H1 (cell line): Measurements from ENCODE around the gene KCNQ1. TPM values are rescaled to one million over a fixed set of nuclear protein-coding genes. Genes with fewer than 3 reads are reported as not detected.

Experiments
- BRCA1 ChIP-seq: IDR thresholded peaks from 2 replicates; pipeline ENCODE4 v1.6.1; 2012; ENCODE audit warnings: low read depth, low read length, improper control_type of control experiment
- CBX8 ChIP-seq: fragments of 300-800, 300-1000 bp; sonication (generic); IDR thresholded peaks from 2 replicates; pipeline ENCODE4 v1.7.1; 2016; ENCODE audit warnings: low read depth, low read length, borderline replicate concordance
- CHD1 ChIP-seq: IDR thresholded peaks from 2 replicates; pipeline ENCODE4 v1.6.1; 2012; ENCODE audit warnings: low read depth, low read length, improper control_type of control experiment
- CTBP2 ChIP-seq: IDR thresholded peaks from 2 replicates; pipeline ENCODE4 v1.7.0; 2011; ENCODE audit warnings: borderline replicate concordance, mild to moderate bottlenecking, moderate library complexity, mixed read lengths, low read length; ENCODE audit not compliant: insufficient read depth, insufficient read length
- EGR1 ChIP-seq: IDR thresholded peaks from 2 replicates; pipeline ENCODE4 v1.6.1; 2011; ENCODE audit warnings: low read depth, low read length, borderline replicate concordance
- EP300 ChIP-seq, 2 experiments: IDR thresholded peaks; 1 replicate in 1 of 2; 2 replicates in 1 of 2; pipeline ENCODE4 v1.6.1; 2011 to 2012; ENCODE audit warnings: low read depth in 2 of 2, low read length in 2 of 2, mild to moderate bottlenecking in 2 of 2, borderline replicate concordance in 1 of 2, inconsistent platforms in 1 of 2, moderate library complexity in 1 of 2
- HDAC2 ChIP-seq, 2 experiments: fragments of 300-600 bp in 1 of 2; sonication (generic) in 1 of 2; IDR thresholded peaks; 2 replicates each; pipeline ENCODE4 v1.6.1; 2011 to 2012; ENCODE audit warnings: low read depth in 2 of 2, low read length in 2 of 2, mild to moderate bottlenecking in 2 of 2, moderate library complexity in 2 of 2, borderline replicate concordance in 1 of 2, inconsistent platforms in 1 of 2
- POU5F1 ChIP-seq: IDR thresholded peaks from 2 replicates; pipeline ENCODE4 v1.6.1; 2011; ENCODE audit warnings: low read depth, mild to moderate bottlenecking, low read length, moderate library complexity
- RFX5 ChIP-seq: IDR thresholded peaks from 2 replicates; pipeline ENCODE4 v1.6.1; 2011; ENCODE audit warnings: low read depth, low read length, improper control_type of control experiment, borderline replicate concordance
- RNF2 ChIP-seq: fragments of 200-900, 300-1000 bp; sonication (generic); IDR thresholded peaks from 2 replicates; pipeline ENCODE4 v1.7.1; 2016; ENCODE audit warnings: borderline replicate concordance, low read depth, mild to moderate bottlenecking, antibody characterized with exemption, low read length; ENCODE audit not compliant: poor library complexity, severe bottlenecking; ENCODE audit errors: missing control alignments
- RXRA ChIP-seq: IDR thresholded peaks from 2 replicates; pipeline ENCODE4 v1.6.1; 2011; ENCODE audit warnings: low read depth, mild to moderate bottlenecking, low read length, moderate library complexity; ENCODE audit not compliant: insufficient read depth
- SIRT6 ChIP-seq: IDR thresholded peaks from one replicate; pipeline ENCODE4 v1.7.1; 2012; ENCODE audit warnings: low read length, inconsistent platforms
- SRF ChIP-seq: IDR thresholded peaks from 2 replicates; pipeline ENCODE4 v1.6.1; 2011; ENCODE audit warnings: mild to moderate bottlenecking, low read depth, low read length, moderate library complexity
- polyA plus RNA-seq, 7 experiments: library from polyadenylated mRNA; depleted of rRNA in 3 of 7; stranded (reverse) in 5 of 7; unstranded in 2 of 7; fragments of >200 nt in 5 of 7; fragments of 200-250 nt in 2 of 7; gene quantifications; 1 replicate in 5 of 7; 2 replicates in 1 of 7; 4 replicates in 1 of 7; pipeline versions ENCODE4 v1.2.1 to v1.2.3, GENCODE V29; 2011 to 2013; ENCODE audit warnings: missing spikeins in 2 of 7, mixed read lengths in 2 of 7
- total RNA-seq: library from RNA; stranded (reverse); fragmentation: NEBNext Ultra II Directional; extraction: Animal tissue kit (Norgen Biotek cat#: 25700); gene quantifications from 2 replicates; pipeline ENCODE4 v1.2.1, GENCODE V29; 2021
- TF ChIP-seq, protein P1 (sequence below), 3 experiments: IDR thresholded peaks; 1 replicate in 2 of 3; 2 replicates in 1 of 3; pipeline versions ENCODE4 v1.5.1 to v1.6.1; 2011; ENCODE audit warnings: low read length in 3 of 3, mild to moderate bottlenecking in 3 of 3, inconsistent platforms in 2 of 3, low read depth in 1 of 3, moderate library complexity in 1 of 3; ENCODE audit not compliant: insufficient read depth in 1 of 3; ENCODE audit errors: control extremely low read depth in 1 of 3
- TF ChIP-seq, protein P2 (sequence below): IDR thresholded peaks from 2 replicates; pipeline ENCODE4 v1.6.1; 2012; ENCODE audit warnings: inconsistent platforms
- TF ChIP-seq, protein P3 (sequence below): IDR thresholded peaks from 2 replicates; pipeline ENCODE4 v1.6.1; 2012; ENCODE audit warnings: inconsistent platforms
- TF ChIP-seq, protein P4 (sequence below): IDR thresholded peaks from 2 replicates; pipeline ENCODE4 v1.6.1; 2011; ENCODE audit warnings: low read length, improper control_type of control experiment

The KCNQ1 gene
- total and polyA plus RNA-seq, 2 of the 8 experiments (the other 6 are each of a cell fraction or from before 2014, with no cell fraction given), result 1.9 to 2.0 TPM

DNA sequence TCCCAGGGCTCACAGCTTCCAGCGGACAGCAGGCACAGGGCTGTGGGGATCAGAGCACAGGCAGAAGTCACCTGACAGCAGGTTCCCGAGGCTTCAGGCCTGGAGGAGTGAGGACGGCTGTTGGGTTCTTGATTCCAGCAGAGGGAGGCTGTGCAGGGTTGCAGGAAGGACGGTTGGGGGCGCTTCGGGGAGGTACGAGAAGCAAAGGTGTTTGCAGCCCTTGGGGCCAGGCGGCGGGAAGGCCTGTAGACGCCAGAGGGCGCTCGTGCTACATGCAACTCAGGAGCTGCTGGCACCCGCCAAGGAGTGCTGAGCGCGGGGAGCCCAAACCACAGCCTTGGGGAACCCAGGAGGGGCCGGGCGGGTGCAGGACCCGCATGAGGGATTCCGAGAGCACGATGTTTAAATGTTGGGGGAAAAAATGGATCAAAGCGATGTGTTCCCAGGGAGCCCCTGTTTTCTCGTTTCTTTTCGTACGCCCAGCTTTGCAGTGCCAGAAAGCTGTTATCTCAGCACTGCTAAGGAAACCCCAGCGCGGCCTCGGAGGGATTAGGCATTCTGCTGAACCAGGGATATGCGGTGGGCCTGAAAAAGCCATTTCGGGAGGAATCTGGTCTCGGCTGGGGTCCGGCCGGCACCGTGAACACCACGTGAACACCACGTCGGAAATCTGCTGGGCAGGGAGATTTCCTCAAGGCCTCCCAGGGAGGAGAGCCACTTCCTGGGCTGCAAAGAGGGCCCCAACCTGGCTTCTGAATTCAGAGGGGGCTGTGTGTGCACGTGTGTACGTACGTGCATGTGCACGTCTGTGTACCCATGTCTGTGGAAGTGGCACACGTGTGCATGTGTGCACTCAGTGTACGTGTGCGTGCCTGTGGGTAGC is 88.1 kb downstream of the KCNQ1 start (continued):
- no peak for TF ChIP-seq RNF2
- TF ChIP-seq, protein P1, sequence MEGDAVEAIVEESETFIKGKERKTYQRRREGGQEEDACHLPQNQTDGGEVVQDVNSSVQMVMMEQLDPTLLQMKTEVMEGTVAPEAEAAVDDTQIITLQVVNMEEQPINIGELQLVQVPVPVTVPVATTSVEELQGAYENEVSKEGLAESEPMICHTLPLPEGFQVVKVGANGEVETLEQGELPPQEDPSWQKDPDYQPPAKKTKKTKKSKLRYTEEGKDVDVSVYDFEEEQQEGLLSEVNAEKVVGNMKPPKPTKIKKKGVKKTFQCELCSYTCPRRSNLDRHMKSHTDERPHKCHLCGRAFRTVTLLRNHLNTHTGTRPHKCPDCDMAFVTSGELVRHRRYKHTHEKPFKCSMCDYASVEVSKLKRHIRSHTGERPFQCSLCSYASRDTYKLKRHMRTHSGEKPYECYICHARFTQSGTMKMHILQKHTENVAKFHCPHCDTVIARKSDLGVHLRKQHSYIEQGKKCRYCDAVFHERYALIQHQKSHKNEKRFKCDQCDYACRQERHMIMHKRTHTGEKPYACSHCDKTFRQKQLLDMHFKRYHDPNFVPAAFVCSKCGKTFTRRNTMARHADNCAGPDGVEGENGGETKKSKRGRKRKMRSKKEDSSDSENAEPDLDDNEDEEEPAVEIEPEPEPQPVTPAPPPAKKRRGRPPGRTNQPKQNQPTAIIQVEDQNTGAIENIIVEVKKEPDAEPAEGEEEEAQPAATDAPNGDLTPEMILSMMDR (IDR thresholded peaks at IDR 0.05; ENCODE audit: control extremely low read depth in 1 of 3, insufficient read depth in 1 of 3, low read depth in 1 of 3, low read length in 3 of 3), result peak in 2 of 3 experiments; percentile 99 to 100; a peak in 3 of 4 replicates
- TF ChIP-seq EP300 (IDR thresholded peaks at IDR 0.05; ENCODE audit: borderline replicate concordance in 1 of 2, low read depth in 2 of 2, low read length in 2 of 2), result peak in 1 of 2 experiments; percentile 81; a peak in 1 of 3 replicates
- TF ChIP-seq, protein P2, sequence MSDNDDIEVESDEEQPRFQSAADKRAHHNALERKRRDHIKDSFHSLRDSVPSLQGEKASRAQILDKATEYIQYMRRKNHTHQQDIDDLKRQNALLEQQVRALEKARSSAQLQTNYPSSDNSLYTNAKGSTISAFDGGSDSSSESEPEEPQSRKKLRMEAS, result peak; percentile 69
- no peak for TF ChIP-seq BRCA1
- TF ChIP-seq RXRA, result 0 out of 2 replicates have a peak, but pooled peaks have one; percentile 36
- TF ChIP-seq HDAC2 (IDR thresholded peaks at IDR 0.05; ENCODE audit: borderline replicate concordance in 1 of 2, low read depth in 2 of 2, low read length in 2 of 2), result no peak
- TF ChIP-seq, protein P3, sequence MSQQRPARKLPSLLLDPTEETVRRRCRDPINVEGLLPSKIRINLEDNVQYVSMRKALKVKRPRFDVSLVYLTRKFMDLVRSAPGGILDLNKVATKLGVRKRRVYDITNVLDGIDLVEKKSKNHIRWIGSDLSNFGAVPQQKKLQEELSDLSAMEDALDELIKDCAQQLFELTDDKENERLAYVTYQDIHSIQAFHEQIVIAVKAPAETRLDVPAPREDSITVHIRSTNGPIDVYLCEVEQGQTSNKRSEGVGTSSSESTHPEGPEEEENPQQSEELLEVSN, result peak; percentile 72
- TF ChIP-seq CHD1, result no peak
- TF ChIP-seq POU5F1, result no peak
- TF ChIP-seq CTBP2, result no peak
- TF ChIP-seq EGR1, result peak; percentile 62; the same call in 1 of the 2 replicates
- TF ChIP-seq, protein P4, sequence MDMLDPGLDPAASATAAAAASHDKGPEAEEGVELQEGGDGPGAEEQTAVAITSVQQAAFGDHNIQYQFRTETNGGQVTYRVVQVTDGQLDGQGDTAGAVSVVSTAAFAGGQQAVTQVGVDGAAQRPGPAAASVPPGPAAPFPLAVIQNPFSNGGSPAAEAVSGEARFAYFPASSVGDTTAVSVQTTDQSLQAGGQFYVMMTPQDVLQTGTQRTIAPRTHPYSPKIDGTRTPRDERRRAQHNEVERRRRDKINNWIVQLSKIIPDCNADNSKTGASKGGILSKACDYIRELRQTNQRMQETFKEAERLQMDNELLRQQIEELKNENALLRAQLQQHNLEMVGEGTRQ, result peak; percentile 38
- TF ChIP-seq SIRT6, result no peak
- TF ChIP-seq SRF, result no peak
- TF ChIP-seq CBX8, result no peak
- no peak for TF ChIP-seq RFX5
